GM12801 (cell line): Measurements from ENCODE around the gene LACRT.

Source experiments
- TF ChIP-seq, protein P1 (sequence below): IDR thresholded peaks from one replicate; pipeline ENCODE4 v1.5.1; 2011; ENCODE audit warnings: control low read depth; ENCODE audit not compliant: insufficient read length; ENCODE audit errors: extremely low read depth

Gene LACRT

DNA sequence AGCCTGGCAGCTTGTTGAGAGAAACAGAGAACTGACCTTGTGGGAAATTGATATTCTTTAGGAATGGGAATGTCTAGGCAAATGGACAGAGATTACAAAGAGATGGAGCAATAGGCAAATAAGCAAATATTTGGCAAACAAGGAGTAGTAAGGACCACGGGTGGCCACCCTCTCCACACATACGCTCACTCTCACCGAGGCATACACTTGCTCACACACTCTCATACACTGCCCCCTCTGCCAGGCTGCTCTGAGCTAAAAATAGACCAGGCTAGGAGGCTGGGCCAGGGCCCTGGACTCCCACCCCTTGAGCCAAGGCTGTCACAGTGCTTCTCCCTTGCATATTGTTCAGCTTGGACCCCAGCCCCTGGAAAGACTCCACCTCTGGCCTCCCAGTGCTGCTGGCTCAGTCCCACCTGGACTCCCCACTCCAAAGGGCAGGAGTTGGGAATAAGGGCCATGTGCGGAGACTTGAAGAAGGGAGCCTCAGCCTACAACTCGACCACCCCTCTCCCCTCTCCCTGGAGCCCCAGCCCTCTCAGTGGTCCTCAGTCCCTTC, 47.3 kb downstream of the LACRT start:
- TF ChIP-seq, protein P1, sequence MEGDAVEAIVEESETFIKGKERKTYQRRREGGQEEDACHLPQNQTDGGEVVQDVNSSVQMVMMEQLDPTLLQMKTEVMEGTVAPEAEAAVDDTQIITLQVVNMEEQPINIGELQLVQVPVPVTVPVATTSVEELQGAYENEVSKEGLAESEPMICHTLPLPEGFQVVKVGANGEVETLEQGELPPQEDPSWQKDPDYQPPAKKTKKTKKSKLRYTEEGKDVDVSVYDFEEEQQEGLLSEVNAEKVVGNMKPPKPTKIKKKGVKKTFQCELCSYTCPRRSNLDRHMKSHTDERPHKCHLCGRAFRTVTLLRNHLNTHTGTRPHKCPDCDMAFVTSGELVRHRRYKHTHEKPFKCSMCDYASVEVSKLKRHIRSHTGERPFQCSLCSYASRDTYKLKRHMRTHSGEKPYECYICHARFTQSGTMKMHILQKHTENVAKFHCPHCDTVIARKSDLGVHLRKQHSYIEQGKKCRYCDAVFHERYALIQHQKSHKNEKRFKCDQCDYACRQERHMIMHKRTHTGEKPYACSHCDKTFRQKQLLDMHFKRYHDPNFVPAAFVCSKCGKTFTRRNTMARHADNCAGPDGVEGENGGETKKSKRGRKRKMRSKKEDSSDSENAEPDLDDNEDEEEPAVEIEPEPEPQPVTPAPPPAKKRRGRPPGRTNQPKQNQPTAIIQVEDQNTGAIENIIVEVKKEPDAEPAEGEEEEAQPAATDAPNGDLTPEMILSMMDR: no peak

DNA sequence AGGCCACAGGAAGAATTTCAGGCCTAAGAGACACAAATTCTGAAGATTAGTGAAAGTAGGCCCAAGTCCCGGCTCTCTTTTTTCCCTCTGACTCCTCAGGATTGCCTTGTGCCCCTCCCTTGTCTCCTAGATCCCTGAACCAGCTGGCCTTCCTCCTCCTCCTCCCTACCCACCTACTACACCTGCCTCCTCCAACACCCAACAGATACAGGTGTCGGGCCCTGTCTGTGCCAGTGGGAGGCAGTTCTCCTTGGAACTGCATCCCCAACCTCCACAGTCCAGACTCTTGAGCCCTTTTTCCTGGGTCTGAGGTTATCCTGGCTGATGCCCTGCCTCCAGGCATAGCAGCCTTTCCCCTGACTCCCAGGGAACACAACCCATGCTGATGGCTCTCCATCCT, 48.1 kb downstream of the LACRT start:
- TF ChIP-seq, protein P1: no peak

DNA sequence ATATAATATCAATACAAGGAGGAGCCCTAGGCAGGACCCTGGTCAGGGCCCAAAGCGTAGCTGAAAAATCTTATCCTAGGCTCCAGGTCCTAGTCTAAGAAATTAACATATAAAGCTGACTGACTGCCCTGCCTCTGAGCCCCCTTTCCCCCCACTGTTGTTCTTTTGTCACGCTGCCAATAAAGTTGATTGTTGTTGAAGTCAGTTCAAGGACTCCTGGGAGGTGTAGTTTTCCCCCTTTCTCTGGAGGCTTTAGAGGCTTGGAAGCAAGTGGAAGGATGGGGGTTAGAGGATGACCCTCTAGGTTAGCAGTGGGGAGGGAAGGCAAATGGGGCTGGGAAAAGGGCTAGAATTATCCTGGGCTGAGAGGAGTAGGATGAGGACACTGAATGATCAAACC, 49.5 kb downstream of the LACRT start:
- TF ChIP-seq, protein P1: no peak

DNA sequence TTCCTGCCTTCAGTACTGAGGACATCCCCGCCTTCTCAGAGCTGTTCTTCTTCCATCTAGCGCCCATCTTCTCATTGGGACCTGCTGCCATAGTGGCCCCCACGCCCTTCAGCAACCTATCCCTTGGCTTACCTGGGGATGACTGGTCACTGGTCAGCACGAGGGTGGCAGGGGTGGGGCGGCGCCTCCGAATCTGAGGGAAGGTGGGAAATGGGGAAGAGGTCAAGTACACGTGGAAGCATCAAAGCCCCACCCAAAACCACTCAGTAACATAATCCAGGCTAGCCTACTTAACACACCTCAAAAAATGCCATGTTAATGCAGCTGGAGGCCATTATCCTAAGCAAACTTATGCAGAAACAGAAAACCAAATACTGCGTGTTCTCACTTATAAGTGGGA, 50.6 kb downstream of the LACRT start:
- TF ChIP-seq, protein P1: no peak

DNA sequence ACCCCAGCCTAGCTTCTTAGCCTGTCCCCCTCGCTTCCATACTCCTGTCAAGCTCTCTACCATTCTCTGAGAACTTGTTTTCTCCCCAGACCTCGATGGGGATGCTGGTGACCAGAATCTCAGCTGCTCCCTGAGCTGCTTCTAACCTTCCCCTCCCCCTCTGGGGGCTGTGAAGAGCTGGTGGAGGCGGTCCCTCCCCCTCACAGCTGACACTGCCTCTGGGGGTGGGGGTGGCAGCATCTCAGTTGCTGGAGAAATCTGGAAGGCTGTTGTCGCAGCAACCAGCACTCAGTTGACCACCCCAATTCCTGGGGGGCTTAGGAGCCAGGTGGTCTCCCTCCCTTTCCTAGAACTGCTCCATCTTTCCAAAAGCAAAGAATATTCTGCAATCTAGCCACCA, 51.0 kb downstream of the LACRT start:
- TF ChIP-seq, protein P1: no peak

DNA sequence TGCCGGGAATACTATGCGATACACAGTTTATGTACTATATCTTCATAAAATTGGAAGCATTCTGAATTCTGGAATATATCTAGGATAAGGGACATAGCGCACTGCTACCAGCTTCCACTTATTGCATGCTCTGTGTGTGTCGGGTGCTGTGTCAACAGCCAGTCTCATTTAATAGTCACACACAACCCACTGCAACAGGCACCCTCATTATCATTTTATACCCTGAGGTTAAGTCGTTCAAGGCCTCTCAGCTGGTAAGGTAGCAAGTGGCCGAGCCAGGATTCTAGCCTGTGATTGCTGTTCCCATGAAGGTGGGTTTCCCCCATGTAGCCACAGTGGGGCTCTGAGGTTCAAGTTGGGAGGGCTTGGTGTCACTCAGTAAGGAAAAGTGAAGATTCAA, 53.3 kb downstream of the LACRT start:
- TF ChIP-seq, protein P1: no peak
